T-helper 1 cell treated with Interleukin-12 subunit alpha and Interleukin-12 subunit beta and Interleukin-4 antibody, amounts not matched to agents 30 μg/mL and 1 μg/mL, for 36 hours (primary cell): ENCODE results near the gene POLR3G.
A peak's percentile ranks its signal among the peaks of the same experiment; 100 is the strongest.

Experiments
- H3K27ac Mint-ChIP-seq: one replicate; pipeline ENCODE4 v1.8.0; 2021; ENCODE audit warnings: mild to moderate bottlenecking, mixed read lengths
- H3K27me3 Mint-ChIP-seq: one replicate; pipeline ENCODE4 v1.8.0; 2021; ENCODE audit warnings: low read depth, mixed read lengths
- H3K36me3 Mint-ChIP-seq: one replicate; pipeline ENCODE4 v1.8.0; 2021; ENCODE audit warnings: low read depth, mixed read lengths
- H3K4me1 Mint-ChIP-seq: one replicate; pipeline ENCODE4 v1.8.0; 2021; ENCODE audit warnings: low read depth, mixed read lengths
- H3K4me3 Mint-ChIP-seq: one replicate; pipeline ENCODE4 v1.8.0; 2021; ENCODE audit warnings: mild to moderate bottlenecking, moderate library complexity, mixed read lengths
- H3K9me3 Mint-ChIP-seq: one replicate; pipeline ENCODE4 v1.8.0; 2021; ENCODE audit warnings: mixed read lengths

POLR3G gene

GRCh38 chr5:90551376-90551775 lies 76.7 kb downstream of the POLR3G start:
- H3K27me3 Mint-ChIP-seq = peaks cover 28% of the 10 kb centered on the region
- H3K9me3 Mint-ChIP-seq = no peaks in the 10 kb centered on the region
- H3K36me3 Mint-ChIP-seq = no peaks in the 10 kb centered on the region
- H3K4me1 Mint-ChIP-seq = no peaks in the 10 kb centered on the region
- no peak overlapping the region for H3K4me3 Mint-ChIP-seq
- no peak overlapping the region for H3K27ac Mint-ChIP-seq

DNA sequence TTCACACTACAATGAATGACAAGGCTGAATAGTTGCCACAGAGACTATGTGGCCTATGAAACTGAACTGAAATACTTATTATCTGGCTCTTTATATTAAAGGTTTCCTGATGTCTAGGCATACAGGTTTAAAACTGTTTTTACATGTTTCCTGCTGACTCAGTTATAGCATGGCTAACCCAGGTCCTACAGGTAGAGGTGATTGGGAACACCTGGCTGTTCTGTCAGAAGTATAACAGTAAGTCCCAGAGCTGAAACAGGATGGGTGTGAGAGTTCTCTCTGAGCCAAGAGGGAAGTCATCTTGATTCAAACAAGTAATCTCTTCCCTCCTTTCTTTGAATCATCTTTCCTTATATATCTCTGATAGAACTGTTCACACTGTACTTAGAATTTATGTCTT lies 79.0 kb downstream of the POLR3G start:
- Mint-ChIP-seq H3K4me1 (peaks cover 6% of the 10 kb centered on the region), H3K4me3 (no peak overlapping the region), H3K27ac (no peak overlapping the region), H3K36me3 (peaks cover 1% of the 10 kb centered on the region), H3K9me3 (no peaks in the 10 kb centered on the region), H3K27me3 (peaks cover 51% of the 10 kb centered on the region)

GRCh38 chr5:90554358-90555006 lies 79.8 kb downstream of the POLR3G start:
- Mint-ChIP-seq H3K27ac (no peak overlapping the region), H3K9me3 (no peaks in the 10 kb centered on the region), H3K36me3 (peaks cover 1% of the 10 kb centered on the region), H3K4me3 (no peak overlapping the region), H3K4me1 (peaks cover 9% of the 10 kb centered on the region), H3K27me3 (peaks cover 59% of the 10 kb centered on the region)

DNA sequence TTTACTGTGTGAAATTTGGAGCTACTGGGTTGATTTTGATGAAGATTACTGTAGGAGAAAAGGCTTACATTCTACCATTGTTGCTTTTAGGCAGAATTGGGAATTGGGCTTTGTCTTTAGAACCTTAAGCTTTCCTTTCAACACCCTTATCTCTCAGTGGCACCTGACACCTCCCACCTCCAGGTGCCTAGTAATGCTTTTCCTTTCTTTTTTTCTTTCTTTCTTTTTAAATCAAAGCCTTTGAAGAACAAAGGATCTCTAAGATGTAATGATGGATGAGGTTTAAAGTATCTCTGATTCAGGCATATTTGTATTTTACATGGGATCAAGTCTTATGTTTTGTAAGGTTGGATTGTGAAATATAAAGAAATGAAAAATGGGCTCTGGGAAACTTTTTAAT lies 81.0 kb downstream of the POLR3G start:
- Mint-ChIP-seq H3K4me1 (peaks cover 9% of the 10 kb centered on the region), H3K27me3 (peaks cover 70% of the 10 kb centered on the region), H3K27ac (no peak overlapping the region), H3K9me3 (no peaks in the 10 kb centered on the region), H3K36me3 (peaks cover 1% of the 10 kb centered on the region), H3K4me3 (no peak overlapping the region)

GRCh38 chr5:90557391-90557790 lies 82.7 kb downstream of the POLR3G start:
- no peak overlapping the region for H3K27ac Mint-ChIP-seq
- H3K27me3 Mint-ChIP-seq = peaks cover 80% of the 10 kb centered on the region
- H3K4me3 Mint-ChIP-seq = no peak overlapping the region

DNA sequence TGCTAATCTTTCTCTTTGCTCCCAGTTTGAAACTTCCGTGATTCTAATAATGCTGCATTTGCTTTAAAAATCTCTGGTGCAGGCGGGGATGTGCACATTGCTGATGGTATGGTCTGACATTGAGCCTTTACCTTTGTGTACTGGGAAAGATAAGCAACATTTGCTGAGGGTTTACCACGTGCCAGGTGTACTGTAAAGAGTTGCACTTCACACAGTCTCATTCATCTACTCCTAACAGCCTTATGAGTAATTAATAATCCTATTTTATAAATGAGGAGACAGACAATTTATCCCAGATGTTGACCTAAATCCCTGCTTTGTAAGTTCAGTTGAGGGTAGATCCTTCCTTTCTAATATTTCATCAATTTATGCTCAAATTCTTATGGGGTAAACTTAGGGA lies 83.2 kb downstream of the POLR3G start:
- Mint-ChIP-seq H3K4me3 (peak overlapping the region; percentile 41), H3K27ac (no peak overlapping the region), H3K9me3 (no peaks in the 10 kb centered on the region), H3K36me3 (peaks cover 1% of the 10 kb centered on the region), H3K4me1 (peaks cover 9% of the 10 kb centered on the region), H3K27me3 (peaks cover 85% of the 10 kb centered on the region)

More at GRCh38 chr5:90557391-90557790, 82.7 kb downstream of the POLR3G start:
- peaks cover 9% of the 10 kb centered on the region for H3K4me1 Mint-ChIP-seq
- H3K36me3 Mint-ChIP-seq = peaks cover 1% of the 10 kb centered on the region
- H3K9me3 Mint-ChIP-seq = no peaks in the 10 kb centered on the region

DNA sequence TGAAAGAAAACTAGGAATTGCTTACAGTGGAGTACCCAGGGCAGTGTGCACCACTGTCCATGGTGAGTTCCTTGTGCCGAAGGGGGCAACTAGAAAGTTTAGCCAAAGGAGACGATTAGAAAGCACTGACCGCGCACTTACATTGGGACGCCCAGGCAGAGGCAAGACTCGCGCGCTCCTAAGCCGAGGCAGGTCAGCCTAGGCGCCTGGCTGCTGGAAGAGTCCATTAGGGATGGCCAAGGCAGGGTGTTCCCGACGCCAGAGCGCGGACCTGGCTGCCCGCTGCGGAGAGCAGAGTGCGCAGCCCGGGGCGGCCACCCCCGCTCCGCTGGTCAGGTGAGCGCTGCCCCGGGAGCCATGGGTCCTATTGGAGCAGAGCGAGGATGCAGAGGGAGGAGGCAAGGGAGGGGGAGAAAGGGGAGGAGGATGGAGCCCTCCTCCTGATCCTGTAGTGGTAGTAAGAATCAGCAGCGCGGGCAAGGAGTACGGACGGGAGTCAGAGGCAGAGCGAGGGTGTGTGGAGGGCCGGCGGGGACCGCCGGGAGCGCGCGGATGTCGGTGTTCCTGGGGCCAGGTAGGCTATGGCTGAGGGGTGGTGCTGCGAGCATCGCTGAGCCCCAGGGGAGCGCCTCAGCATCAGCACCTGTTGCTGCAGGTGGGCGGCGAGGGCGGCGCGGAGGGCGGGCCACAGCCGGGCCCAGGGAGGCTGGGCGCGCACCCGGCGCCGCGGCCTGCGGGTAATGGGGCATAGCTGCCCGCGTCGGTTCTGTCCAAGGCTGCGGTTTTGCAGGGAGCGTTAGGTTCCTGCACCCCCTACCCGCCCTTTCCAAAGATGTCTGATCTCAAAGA lies 83.9 kb downstream of the POLR3G start, which contains the start of gene ADGRV1:
ADGRV1 (plus strand) TSS at position 454 of the 849 bp plus-strand sequence; CDS start at position 553, 99 bp downstream.
- H3K4me3 Mint-ChIP-seq = peak within 1 kb of the TSS; percentile 41
- peaks cover 9% of the 10 kb centered on the region for H3K4me1 Mint-ChIP-seq
- peaks cover 1% of the 10 kb centered on the region for H3K36me3 Mint-ChIP-seq
- H3K9me3 Mint-ChIP-seq = no peaks in the 10 kb centered on the region
- H3K27ac Mint-ChIP-seq = no peak within 1 kb of the TSS
- H3K27me3 Mint-ChIP-seq = peaks cover 87% of the 10 kb centered on the region

DNA sequence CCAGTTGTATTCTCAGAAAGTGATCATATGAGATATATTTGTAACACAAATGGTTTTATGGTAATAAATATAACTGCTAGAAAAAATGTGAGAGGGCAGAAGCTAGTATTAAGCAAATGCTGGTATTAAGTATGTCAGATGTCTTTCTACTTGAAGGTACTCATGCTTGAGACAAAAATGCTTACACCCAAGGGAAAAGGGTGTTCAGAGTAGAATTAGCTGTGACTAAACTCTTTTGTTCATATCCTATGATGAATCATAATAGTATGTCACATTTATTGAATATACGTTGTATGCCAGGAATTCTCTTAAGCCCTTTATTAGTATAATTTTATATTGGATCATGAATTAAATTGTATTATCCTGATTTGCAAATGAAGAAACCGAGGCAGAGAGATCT lies 86.1 kb downstream of the POLR3G start:
- Mint-ChIP-seq H3K27me3 (peaks cover 71% of the 10 kb centered on the region), H3K9me3 (no peaks in the 10 kb centered on the region), H3K36me3 (peaks cover 1% of the 10 kb centered on the region), H3K4me3 (no peak overlapping the region), H3K27ac (no peak overlapping the region), H3K4me1 (peaks cover 9% of the 10 kb centered on the region)

DNA sequence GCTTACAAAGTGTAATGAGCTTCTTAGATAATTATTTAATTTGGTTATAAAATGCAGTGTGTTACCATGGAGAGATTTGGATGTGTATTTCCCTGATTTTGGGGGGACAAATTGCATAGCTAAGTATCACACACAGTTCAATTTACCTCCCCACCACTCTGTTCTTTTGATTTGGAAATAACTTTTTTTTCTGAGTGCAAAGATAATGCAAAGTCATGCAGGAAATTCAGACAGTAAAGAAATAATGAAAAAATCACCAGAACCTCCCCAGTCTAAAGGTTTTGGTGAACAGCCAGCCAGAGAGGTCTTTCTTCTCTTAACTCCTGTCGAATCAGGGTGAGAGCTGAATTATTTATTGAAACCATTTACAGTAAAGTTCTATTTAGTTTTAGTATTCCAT lies 87.1 kb downstream of the POLR3G start:
- peaks cover 1% of the 10 kb centered on the region for H3K36me3 Mint-ChIP-seq
- H3K4me3 Mint-ChIP-seq = no peak overlapping the region
- H3K27me3 Mint-ChIP-seq = peaks cover 61% of the 10 kb centered on the region

GRCh38 chr5:90562341-90562740 lies 87.7 kb downstream of the POLR3G start:
- Mint-ChIP-seq H3K36me3 (peaks cover 1% of the 10 kb centered on the region), H3K4me3 (no peak overlapping the region), H3K9me3 (no peaks in the 10 kb centered on the region), H3K27me3 (peaks cover 55% of the 10 kb centered on the region), H3K4me1 (peaks cover 9% of the 10 kb centered on the region), H3K27ac (no peak overlapping the region)

More for the DNA sequence above, 87.1 kb downstream of the POLR3G start:
- Mint-ChIP-seq H3K9me3 (no peaks in the 10 kb centered on the region), H3K4me1 (peaks cover 9% of the 10 kb centered on the region), H3K27ac (no peak overlapping the region)

DNA sequence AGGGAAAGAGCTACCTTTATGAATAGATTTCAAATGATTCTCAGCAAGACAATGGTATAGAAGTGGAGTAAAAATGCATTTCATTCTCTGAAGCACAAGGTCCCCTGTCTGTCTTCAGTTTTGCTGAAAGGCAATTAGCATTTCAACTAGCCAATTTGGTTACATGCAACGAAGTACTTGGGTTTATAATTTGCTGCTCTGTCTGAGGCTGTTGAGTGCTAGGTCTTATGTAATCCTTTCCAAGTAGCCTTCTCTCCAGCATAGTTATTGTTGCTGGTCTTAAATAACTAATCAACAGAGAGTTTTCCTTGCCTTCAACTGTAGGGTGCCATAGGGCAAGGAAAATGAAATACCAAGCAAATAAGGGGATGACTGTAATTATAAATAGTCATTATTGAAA lies 88.4 kb downstream of the POLR3G start:
- peaks cover 47% of the 10 kb centered on the region for H3K27me3 Mint-ChIP-seq
- H3K4me1 Mint-ChIP-seq = peaks cover 4% of the 10 kb centered on the region
- H3K36me3 Mint-ChIP-seq = no peaks in the 10 kb centered on the region

More for the DNA sequence above, 88.4 kb downstream of the POLR3G start:
- no peaks in the 10 kb centered on the region for H3K9me3 Mint-ChIP-seq
- H3K4me3 Mint-ChIP-seq = no peak overlapping the region
- no peak overlapping the region for H3K27ac Mint-ChIP-seq
